HG02938 (cell line): Measurements from ENCODE around the gene IMPDH1.
A peak's percentile ranks its signal among the peaks of the same experiment; 100 is the strongest.

Experiments used
- ATAC-seq: cut with Tn5 transposase; IDR thresholded peaks from one replicate; pipeline ENCODE4 v1.9.1; 2021; ENCODE audit warnings: mild to moderate bottlenecking, moderate library complexity; ENCODE audit not compliant: unreplicated experiment

IMPDH1 gene

DNA sequence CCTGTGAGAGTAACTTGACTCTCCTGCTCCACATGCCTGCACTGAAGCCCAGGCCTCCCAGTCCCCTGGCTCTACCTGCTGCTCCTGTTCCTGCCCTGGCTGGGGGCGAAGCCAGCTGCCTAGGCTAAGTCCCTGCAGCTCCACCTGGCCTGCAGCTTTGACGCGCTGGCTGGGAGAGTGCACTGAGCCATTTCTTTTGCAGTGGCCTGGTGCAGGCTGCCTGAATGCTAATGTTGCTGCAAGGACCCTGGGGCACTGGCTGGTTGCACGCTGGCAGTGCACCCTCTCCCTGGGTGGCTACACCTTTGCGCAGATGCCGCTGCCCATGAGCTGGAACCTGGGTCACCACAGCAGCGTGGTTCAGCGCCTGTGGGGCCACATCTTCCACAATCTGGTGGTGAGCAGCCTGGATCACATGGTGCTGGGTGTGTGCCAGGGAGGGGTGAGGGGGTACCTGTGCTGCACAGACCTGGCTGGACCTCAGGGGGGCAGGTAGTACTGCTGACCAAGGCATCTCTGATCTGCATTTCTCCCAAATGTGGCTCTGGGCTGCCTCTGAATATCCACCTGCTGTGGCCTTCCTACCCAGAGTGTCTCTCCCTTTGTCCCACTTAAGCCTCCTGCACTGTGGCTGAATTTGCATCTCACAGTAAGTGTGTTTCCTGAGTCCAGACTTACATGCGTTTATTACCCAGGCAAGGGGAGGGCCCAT lies 20.0 kb downstream of the IMPDH1 start:
- no peak for ATAC-seq

- no peak for ATAC-seq
Observed at GRCh38 chr7:128389085-128389617, 20.6 kb downstream of the IMPDH1 start.

GRCh38 chr7:128388145-128388485 lies 21.7 kb downstream of the IMPDH1 start:
- ATAC-seq = no peak

GRCh38 chr7:128387216-128388144 lies 22.3 kb downstream of the IMPDH1 start:
- peak; percentile 79 for ATAC-seq

- ATAC-seq = no peak
Observed at GRCh38 chr7:128385988-128386925, 23.5 kb downstream of the IMPDH1 start.

GRCh38 chr7:128384726-128385125 lies 25.1 kb downstream of the IMPDH1 start:
- ATAC-seq = no peak

DNA sequence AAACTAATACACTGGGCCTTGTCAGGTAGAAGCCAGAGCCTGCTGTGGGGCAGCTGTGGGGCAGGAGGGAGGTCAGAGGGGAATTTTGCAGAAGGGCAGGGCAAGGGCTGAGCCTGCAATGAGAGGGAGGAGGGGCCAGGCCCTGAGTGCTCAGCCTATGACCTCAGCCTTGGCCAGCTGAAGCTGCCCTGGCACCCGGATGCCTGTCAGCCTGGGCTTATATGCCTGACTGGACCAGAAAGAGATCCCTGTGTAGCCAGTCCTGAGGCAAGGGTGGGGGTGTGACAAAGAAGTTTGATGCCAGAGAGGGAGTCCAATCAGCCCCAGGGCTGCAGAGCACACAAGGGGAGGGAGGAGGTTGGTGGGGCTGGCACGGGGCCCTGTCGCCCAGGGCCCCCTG lies 26.0 kb downstream of the IMPDH1 start:
- ATAC-seq = no peak

DNA sequence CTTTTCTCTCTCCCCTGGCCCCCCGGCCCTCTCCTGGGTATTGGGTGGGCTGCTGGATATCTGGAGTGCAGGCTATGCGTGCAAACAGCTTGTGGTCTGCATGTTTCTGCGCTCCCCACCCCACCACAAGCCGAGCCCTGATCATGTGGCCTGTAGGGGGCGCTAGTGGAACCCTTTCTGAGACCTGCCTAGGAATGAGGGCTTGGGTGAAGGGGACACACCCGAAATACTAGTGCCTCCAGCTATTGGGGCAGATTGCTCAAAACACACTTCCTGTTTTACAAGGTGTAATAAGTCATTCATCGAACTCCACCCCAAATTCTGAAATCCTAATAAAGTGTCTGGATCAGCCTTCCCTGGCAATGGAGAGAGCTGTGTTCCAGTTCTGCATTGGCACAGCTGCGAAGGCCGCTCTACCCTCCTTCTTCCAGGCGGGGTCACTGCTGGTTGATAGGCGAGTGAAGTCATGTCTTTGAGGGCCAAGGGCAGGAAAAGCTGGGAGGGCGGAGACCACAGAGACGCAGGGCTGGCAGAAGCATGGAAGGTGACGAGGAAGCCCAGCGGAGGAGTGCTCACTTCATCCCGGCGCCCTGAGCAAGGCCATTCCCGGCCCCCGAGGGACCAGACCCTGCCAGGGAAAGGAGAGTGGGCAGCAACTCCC lies 28.5 kb downstream of the IMPDH1 start:
- no peak for ATAC-seq

GRCh38 chr7:128380483-128381106 lies 29.2 kb downstream of the IMPDH1 start:
- no peak for ATAC-seq

GRCh38 chr7:128379900-128380479 lies 29.8 kb downstream of the IMPDH1 start:
- ATAC-seq = no peak

DNA sequence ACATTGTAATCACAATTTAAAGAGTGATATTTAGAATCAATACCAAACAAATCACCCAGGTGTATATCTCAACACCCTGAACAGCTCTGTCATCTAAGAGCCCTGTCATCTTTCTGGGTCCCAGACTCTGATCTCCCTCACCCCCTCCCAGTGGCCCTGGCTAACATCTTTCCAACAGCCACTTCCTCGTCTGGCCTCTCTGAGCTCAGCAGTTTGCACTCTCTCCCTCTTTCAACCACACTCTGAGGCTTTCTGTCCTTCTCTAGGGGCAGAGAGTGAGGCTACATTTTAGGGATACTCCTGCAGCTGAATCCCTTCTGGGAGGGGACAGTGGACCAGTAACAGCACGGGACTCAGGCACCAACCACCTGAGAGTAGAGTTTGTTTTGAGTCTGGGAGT lies 31.1 kb downstream of the IMPDH1 start:
- ATAC-seq = no peak

- no peak for ATAC-seq
Observed at GRCh38 chr7:128376077-128376476, 33.7 kb downstream of the IMPDH1 start.

- ATAC-seq = no peak
Observed at GRCh38 chr7:128374041-128374440, 35.7 kb downstream of the IMPDH1 start.

DNA sequence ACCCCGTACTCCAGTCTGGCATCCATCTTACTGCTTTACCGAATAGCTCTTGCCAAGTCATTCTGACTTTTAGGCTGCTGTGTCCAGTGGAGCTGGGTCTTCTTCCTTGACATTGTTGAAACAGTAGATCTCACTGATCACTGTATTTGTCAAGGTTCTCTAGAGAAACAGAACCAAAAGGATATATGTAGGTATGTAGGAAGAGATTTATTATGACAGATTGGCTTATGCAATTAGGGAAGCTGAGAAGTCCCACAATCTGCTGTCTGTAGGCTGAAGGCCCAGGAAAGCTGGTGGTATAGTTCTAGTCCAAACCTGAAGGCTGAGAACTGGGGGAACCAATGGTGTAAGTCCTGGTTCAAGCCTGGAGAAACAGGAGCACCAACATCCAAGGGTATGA lies 36.2 kb downstream of the IMPDH1 start:
- no peak for ATAC-seq

GRCh38 chr7:128370491-128370890 lies 39.3 kb downstream of the IMPDH1 start:
- no peak for ATAC-seq

DNA sequence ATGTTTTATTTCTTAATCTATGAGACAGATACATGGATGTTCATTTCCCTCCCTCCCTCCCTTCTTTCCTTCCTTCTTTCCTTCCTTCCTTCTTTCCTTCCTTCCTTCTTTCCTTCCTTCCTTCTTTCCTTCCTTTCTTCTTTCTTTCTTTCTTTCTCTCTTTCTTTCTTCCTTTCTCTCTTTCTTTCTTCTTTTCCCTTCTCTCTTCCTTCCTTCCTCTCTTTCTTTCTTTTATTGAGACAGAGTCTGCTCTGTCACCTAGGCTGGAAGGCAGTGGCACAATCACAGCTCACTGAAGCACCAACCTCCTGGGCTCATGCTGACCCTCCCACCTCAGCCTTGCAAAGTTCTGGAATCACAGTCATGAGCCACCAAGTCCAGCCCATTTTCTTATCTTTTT lies 42.8 kb downstream of the IMPDH1 start:
- ATAC-seq = no peak

DNA sequence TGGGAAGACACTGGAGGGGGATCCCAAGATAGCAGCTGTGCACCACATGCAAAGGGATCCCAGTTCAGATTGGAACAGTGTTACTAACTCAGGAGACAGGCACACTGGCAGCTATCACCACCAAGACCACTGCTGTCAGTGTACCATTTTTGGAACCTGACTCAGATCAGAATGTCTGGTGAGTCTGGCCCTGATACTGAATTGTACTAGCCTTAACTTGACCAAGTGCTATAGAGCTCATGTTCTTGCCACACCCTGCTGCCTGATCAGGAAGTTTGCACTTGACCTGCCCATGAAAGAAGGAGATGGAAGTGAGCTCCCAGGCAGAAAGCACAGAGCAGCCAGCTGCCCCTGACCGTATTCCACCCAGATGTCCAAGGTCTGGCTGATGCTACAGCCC lies 43.5 kb downstream of the IMPDH1 start:
- ATAC-seq = no peak

DNA sequence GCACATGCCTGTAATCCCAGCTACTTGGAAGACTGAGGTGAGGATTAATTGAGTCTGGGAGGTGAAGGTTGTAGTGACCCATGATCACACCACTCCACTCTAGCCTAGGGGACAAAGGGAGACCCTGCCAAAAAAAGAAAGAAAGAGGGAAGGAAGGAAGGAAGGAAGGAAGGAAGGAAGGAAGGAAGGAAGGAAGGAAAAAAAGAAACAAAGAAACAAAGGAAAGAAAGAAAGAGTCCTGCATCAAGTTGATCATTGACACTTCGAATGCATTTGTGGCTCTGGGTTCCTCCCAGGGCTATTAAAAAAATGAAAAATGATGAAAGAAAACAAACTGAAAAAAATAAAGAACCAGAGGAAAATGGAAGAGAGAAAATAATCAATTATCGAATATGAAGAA lies 44.4 kb downstream of the IMPDH1 start:
- ATAC-seq = no peak

- ATAC-seq = no peak
Observed at GRCh38 chr7:128364166-128364870, 45.5 kb downstream of the IMPDH1 start.
